OCI-M1 (cell line): Measurements from ENCODE around the gene EMILIN3.

Experiments used
- DNase-seq: peaks from one replicate; lab custom pipeline; 2025; lab: John Stamatoyannopoulos, UW

Gene EMILIN3

GRCh38 chr20:41344938-41345728, 21.5 kb downstream of the EMILIN3 start:
- no peak for DNase-seq

GRCh38 chr20:41344477-41344876, 22.1 kb downstream of the EMILIN3 start:
- DNase-seq = no peak

- no peak for DNase-seq
Measured at GRCh38 chr20:41342474-41343464, 23.8 kb downstream of the EMILIN3 start.

GRCh38 chr20:41340327-41341055, 26.1 kb downstream of the EMILIN3 start, which contains the start of gene LPIN3:
LPIN3 (plus strand) TSS chr20:41340821; CDS start chr20:41345804, 4,983 bp downstream.
- peak; percentile 96 for DNase-seq

GRCh38 chr20:41339957-41340326, 26.7 kb downstream of the EMILIN3 start:
- peak; percentile 84 for DNase-seq

GRCh38 chr20:41336711-41337492, 29.7 kb downstream of the EMILIN3 start:
- no peak for DNase-seq

- DNase-seq = no peak
Measured at GRCh38 chr20:41335591-41335990, 31.0 kb downstream of the EMILIN3 start.

- DNase-seq = no peak
Measured at GRCh38 chr20:41334443-41335421, 31.9 kb downstream of the EMILIN3 start.

GRCh38 chr20:41334036-41334435, 32.6 kb downstream of the EMILIN3 start:
- DNase-seq = no peak

GRCh38 chr20:41331731-41332130, 34.9 kb downstream of the EMILIN3 start:
- no peak for DNase-seq

GRCh38 chr20:41330941-41331340, 35.7 kb downstream of the EMILIN3 start:
- no peak for DNase-seq

- DNase-seq = no peak
Measured at GRCh38 chr20:41330343-41330720, 36.3 kb downstream of the EMILIN3 start.

GRCh38 chr20:41329435-41330342, 36.9 kb downstream of the EMILIN3 start:
- no peak for DNase-seq

- DNase-seq = no peak
Measured at GRCh38 chr20:41327178-41327577, 39.4 kb downstream of the EMILIN3 start.

- peak; percentile 69 for DNase-seq
Measured at GRCh38 chr20:41320976-41321375, 45.6 kb downstream of the EMILIN3 start.

GRCh38 chr20:41320441-41320840, 46.2 kb downstream of the EMILIN3 start:
- DNase-seq = no peak

GRCh38 chr20:41318271-41318649, 48.4 kb downstream of the EMILIN3 start:
- no peak for DNase-seq

GRCh38 chr20:41317546-41318270, 48.9 kb downstream of the EMILIN3 start, which contains the start of gene ZHX3:
ZHX3 (minus strand) TSS chr20:41317731; CDS start chr20:41204916, 112,815 bp downstream.
- peak; percentile 96 for DNase-seq
